Aorta (tissue), 5 donors: ENCODE data around the gene ZNF81. TPM values are rescaled to one million over a fixed set of nuclear protein-coding genes. Genes with fewer than 3 reads are reported as not detected.

Source experiments
- ATAC-seq: fragments of 200-7000 bp; cut with Tn5 transposase; one replicate; pipeline ENCODE4 v1.9.1; 2022; ENCODE audit warnings: moderate library complexity; ENCODE audit not compliant: low FRiP score
- DNase-seq, 2 donors: peaks; one replicate each; pipeline ENCODE4 v3.0.0-alpha.2; 2020
- H3K27ac ChIP-seq, 2 donors: one replicate each; pipeline ENCODE4 v1.5.1; 2013; ENCODE audit warnings: low read length in 2 of 2, mild to moderate bottlenecking in 2 of 2, moderate library complexity in 2 of 2, control low read depth in 1 of 2, inconsistent platforms in 1 of 2, low read depth in 1 of 2
- H3K27me3 ChIP-seq, 2 donors: one replicate each; pipeline ENCODE4 v1.6.1; 2013; ENCODE audit warnings: control low read depth in 1 of 2, low read length in 1 of 2, mild to moderate bottlenecking in 1 of 2, moderate library complexity in 1 of 2; ENCODE audit not compliant: insufficient read depth in 2 of 2, control insufficient read depth in 1 of 2
- H3K36me3 ChIP-seq, 2 donors: one replicate each; pipeline ENCODE4 v1.6.1; 2013; ENCODE audit warnings: control low read depth in 1 of 2, low read length in 1 of 2, mild to moderate bottlenecking in 1 of 2; ENCODE audit not compliant: insufficient read depth in 2 of 2, control insufficient read depth in 1 of 2
- H3K4me1 ChIP-seq, 2 donors: one replicate each; pipeline ENCODE4 v1.6.1; 2013; ENCODE audit warnings: low read length in 2 of 2, control low read depth in 1 of 2, mild to moderate bottlenecking in 1 of 2, moderate library complexity in 1 of 2; ENCODE audit not compliant: insufficient read depth in 2 of 2, control insufficient read depth in 1 of 2
- H3K4me3 ChIP-seq, 2 donors: one replicate each; pipeline ENCODE4 v1.5.1; 2013; ENCODE audit warnings: low read length in 2 of 2, control low read depth in 1 of 2, mild to moderate bottlenecking in 1 of 2
- H3K9me3 ChIP-seq: one replicate; pipeline ENCODE4 v1.6.1; 2013; ENCODE audit warnings: mild to moderate bottlenecking, low read length; ENCODE audit not compliant: control insufficient read depth
- WGBS, 2 donors: extraction: QIAGEN DNeasy Blood & Tissue Kit; methylation state at CpG; one replicate each; pipeline ENCODE4 v1.1.7; 2013; 5-methylcytosine and 5-hydroxymethylcytosine counted together
- intact Hi-C, 2 donors: fragments of 100-400 bp; cut with DNase I; formaldehyde crosslinking; loops; one replicate each; pipeline versions ENCODE4 v1.14.2 to v1.15.0; 2022
- polyA plus RNA-seq, 2 donors: library from polyadenylated mRNA; stranded (reverse); fragments of 200-250 nt; gene quantifications; one replicate each; pipeline ENCODE4 v1.2.3, GENCODE V29; 2013
- total RNA-seq, 2 donors: library from RNA; stranded (reverse); fragmentation: NEBNext Ultra II Directional; extraction: Animal tissue kit (Norgen Biotek cat#: 25700); gene quantifications; one replicate each; pipeline ENCODE4 v1.2.1, GENCODE V29; 2021
- donor health status: healthy with polysubstance abuse.
- donor health status: Bipolar disorder and iron deficiency.
- donor health status: DM: no; HTN: no; CAD: no.
- donor health status: DM: no; HTN: no; CAD: no.
- donor health status: DM: yes; HTN: yes; CAD: no.

Gene ZNF81
- total and polyA plus RNA-seq, 4 donors, result 1.1 to 13.3 (median 5.7) TPM

GRCh38 chrX:47878198-47878597 is 41.5 kb downstream of the ZNF81 start:
- Histone ChIP-seq H3K27me3 (no peaks in the 10 kb centered on the region), H3K36me3 (peaks cover 0 to 3% of the 10 kb centered on the region in 2 donors), H3K9me3 (no peaks in the 10 kb centered on the region), H3K27ac (no peak overlapping the region), H3K4me3 (no peak overlapping the region), H3K4me1 (no peaks in the 10 kb centered on the region)
- intact Hi-C loops, result no loop called here
- 78 to 99% methylated on average over 3 of the region's 3 CpGs for WGBS, 2 donors
- DNase-seq (no peak), ATAC-seq (no peak)

GRCh38 chrX:47879463-47879862 is 42.8 kb downstream of the ZNF81 start:
- Histone ChIP-seq H3K9me3 (no peaks in the 10 kb centered on the region), H3K4me3 (no peak overlapping the region), H3K27me3 (no peaks in the 10 kb centered on the region), H3K4me1 (no peaks in the 10 kb centered on the region), H3K27ac (no peak overlapping the region), H3K36me3 (peaks cover 0 to 3% of the 10 kb centered on the region in 2 donors)
- no peak for DNase-seq
- intact Hi-C loops, result no loop called here
- WGBS, 2 donors, result 71 to 92% methylated on average over 2 of the region's 2 CpGs
- no peak for ATAC-seq

GRCh38 chrX:47880927-47881326 is 44.2 kb downstream of the ZNF81 start:
- ATAC-seq, result no peak
- Histone ChIP-seq H3K9me3 (no peaks in the 10 kb centered on the region), H3K4me1 (no peaks in the 10 kb centered on the region), H3K4me3 (no peak overlapping the region), H3K27me3 (no peaks in the 10 kb centered on the region), H3K27ac (no peak overlapping the region), H3K36me3 (peaks cover 0 to 3% of the 10 kb centered on the region in 2 donors)
- 63 to 100% methylated on average over 1 of the region's 1 CpG for WGBS, 2 donors
- DNase-seq, result no peak
- intact Hi-C loops, result no loop called here

GRCh38 chrX:47885501-47885900 is 48.8 kb downstream of the ZNF81 start:
- intact Hi-C loops, result no loop called here
- 59 to 79% methylated on average over 3 of the region's 3 CpGs for WGBS, 2 donors
- Histone ChIP-seq H3K27ac (no peak overlapping the region), H3K4me3 (no peak overlapping the region), H3K36me3 (peaks cover 0 to 2% of the 10 kb centered on the region in 2 donors), H3K4me1 (no peaks in the 10 kb centered on the region), H3K27me3 (no peaks in the 10 kb centered on the region), H3K9me3 (no peaks in the 10 kb centered on the region)
- ATAC-seq, result no peak
- DNase-seq, result no peak

- Histone ChIP-seq H3K36me3 (peaks cover 0 to 2% of the 10 kb centered on the region in 2 donors), H3K4me1 (no peaks in the 10 kb centered on the region), H3K27ac (no peak overlapping the region), H3K9me3 (no peaks in the 10 kb centered on the region), H3K4me3 (no peak overlapping the region), H3K27me3 (no peaks in the 10 kb centered on the region)
- intact Hi-C loops, result no loop called here
- DNase-seq, result no peak
- no peak for ATAC-seq
Observed at GRCh38 chrX:47898024-47898423, 61.3 kb downstream of the ZNF81 start.

GRCh38 chrX:47900833-47901232 is 64.1 kb downstream of the ZNF81 start:
- peaks cover 0 to 2% of the 10 kb centered on the region in 2 donors for H3K36me3 ChIP-seq
- WGBS, 2 donors, result 74 to 81% methylated on average over 4 of the region's 4 CpGs
- no peak overlapping the region for H3K27ac ChIP-seq
- ATAC-seq (no peak), DNase-seq (no peak)
- H3K27me3 ChIP-seq, result no peaks in the 10 kb centered on the region
- no peaks in the 10 kb centered on the region for H3K4me1 ChIP-seq
- H3K4me3 ChIP-seq, result no peak overlapping the region
- no peaks in the 10 kb centered on the region for H3K9me3 ChIP-seq
- intact Hi-C loops, result no loop called here

- no peak for ATAC-seq
- no peak overlapping the region for H3K4me3 ChIP-seq
- H3K4me1 ChIP-seq, result no peaks in the 10 kb centered on the region
- H3K9me3 ChIP-seq, result no peaks in the 10 kb centered on the region
- intact Hi-C loops, result no loop called here
- H3K27ac ChIP-seq, result no peak overlapping the region
- DNase-seq, result no peak
- H3K27me3 ChIP-seq, result no peaks in the 10 kb centered on the region
- H3K36me3 ChIP-seq, result no peaks in the 10 kb centered on the region
- WGBS, 2 donors, result 76 to 100% methylated on average over 2 of the region's 2 CpGs
Observed at GRCh38 chrX:47902161-47902560, 65.5 kb downstream of the ZNF81 start.

GRCh38 chrX:47915886-47916493 is 79.3 kb downstream of the ZNF81 start:
- DNase-seq, result no peak
- WGBS, 2 donors, result 77 to 100% methylated on average over 2 of the region's 2 CpGs
- H3K4me3 ChIP-seq, result no peak overlapping the region

GRCh38 chrX:47918274-47918673 is 81.6 kb downstream of the ZNF81 start:
- intact Hi-C loops, result no loop called here
- H3K9me3 ChIP-seq, result peaks cover 4% of the 10 kb centered on the region
- no peak for ATAC-seq
- 79 to 100% methylated on average over 1 of the region's 1 CpG for WGBS, 2 donors
- H3K4me3 ChIP-seq, result no peak overlapping the region
- H3K27ac ChIP-seq, result no peak overlapping the region
- no peaks in the 10 kb centered on the region for H3K36me3 ChIP-seq
- H3K4me1 ChIP-seq, result no peaks in the 10 kb centered on the region
- DNase-seq, result no peak
- H3K27me3 ChIP-seq, result no peaks in the 10 kb centered on the region

More at GRCh38 chrX:47915886-47916493, 79.3 kb downstream of the ZNF81 start:
- no peak for ATAC-seq
- Histone ChIP-seq H3K4me1 (no peaks in the 10 kb centered on the region), H3K27me3 (no peaks in the 10 kb centered on the region), H3K36me3 (no peaks in the 10 kb centered on the region), H3K9me3 (peaks cover 4% of the 10 kb centered on the region), H3K27ac (no peak overlapping the region)
- intact Hi-C loops, result no loop called here
